CD4-positive, alpha-beta T cell treated with Interferon alpha-2 for 1 hour (primary cell): ENCODE data around the gene ACOT12.
"Not testable (repeated sequence)": the region's sequence is repeated elsewhere in the genome, so short reads cannot be mapped to it uniquely, and the experiment has no call there.

ENCODE experiments used
- DNase-seq, 2 donors: peaks; one replicate each; pipeline ENCODE4 v3.0.0-alpha.2; 2020 to 2022

The ACOT12 gene

GRCh38 chr5:81337803-81338202 is 56.1 kb downstream of the ACOT12 start:
- DNase-seq = no peak

GRCh38 chr5:81336556-81336955 is 57.4 kb downstream of the ACOT12 start:
- no peak for DNase-seq

DNA sequence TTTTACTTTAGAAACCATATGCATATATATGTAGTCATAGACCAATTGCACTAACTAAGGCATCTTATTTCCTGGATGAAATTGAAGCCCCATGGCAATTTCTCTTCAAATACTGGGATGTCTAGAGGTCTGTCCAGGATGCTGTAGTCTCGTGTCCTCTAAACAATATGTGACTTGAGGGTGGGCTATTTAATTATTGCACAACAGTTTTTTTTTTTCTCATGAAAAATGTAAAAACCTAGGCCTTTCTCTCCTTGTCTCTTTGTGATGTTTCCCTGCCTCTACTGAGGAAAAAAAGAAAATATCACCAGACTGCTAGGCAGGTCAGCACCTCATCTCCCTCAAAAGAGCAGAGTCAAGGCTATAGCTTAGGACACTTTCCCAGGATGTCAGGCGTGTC is 58.0 kb downstream of the ACOT12 start:
- DNase-seq = no peak

GRCh38 chr5:81334304-81335061 is 59.5 kb downstream of the ACOT12 start:
- no peak for DNase-seq

DNA sequence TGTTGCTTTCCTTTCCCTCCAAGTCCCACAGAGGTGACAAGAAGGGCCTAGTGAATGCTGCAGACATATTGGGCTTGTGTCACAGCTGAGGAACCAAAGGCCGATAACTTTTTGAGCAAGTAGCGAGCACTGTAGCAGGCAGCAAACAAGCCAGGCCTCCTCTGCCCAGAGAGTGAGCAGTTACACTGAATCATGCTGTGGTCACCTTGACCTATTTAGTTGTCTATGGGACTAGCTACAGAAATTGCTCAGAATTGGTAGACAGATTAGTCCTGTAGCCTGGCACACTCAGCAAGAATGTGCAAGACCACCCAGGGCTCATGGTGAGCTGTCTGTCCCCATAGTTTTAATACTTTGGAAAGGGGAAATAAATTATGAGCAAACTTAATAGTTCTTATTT is 67.4 kb downstream of the ACOT12 start:
- no peak for DNase-seq

- no peak for DNase-seq
Measured at GRCh38 chr5:81317536-81317935, 76.4 kb downstream of the ACOT12 start.

- no peak for DNase-seq
Measured at GRCh38 chr5:81316571-81316970, 77.4 kb downstream of the ACOT12 start.

DNA sequence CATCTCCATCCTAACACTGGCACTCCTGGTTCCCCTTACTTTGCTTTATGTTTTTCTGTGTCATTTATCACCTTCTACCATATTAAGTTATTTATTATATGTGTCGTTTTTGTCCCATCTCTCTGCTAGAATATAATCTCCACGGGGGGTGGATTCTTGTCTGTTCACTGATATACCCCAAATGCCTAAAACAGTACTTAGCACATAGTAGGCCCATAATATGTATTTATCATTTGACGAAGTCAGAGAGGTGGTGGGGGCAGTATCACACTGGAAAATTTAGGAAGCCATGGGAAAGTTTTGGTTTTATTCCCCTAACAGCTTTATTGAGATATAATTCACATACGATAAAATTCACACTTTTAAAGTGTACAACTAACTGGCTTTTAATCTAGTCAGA is 78.1 kb downstream of the ACOT12 start:
- DNase-seq = no peak

- no peak for DNase-seq
Measured at GRCh38 chr5:81315336-81315735, 78.6 kb downstream of the ACOT12 start.

- DNase-seq = no peak
Measured at GRCh38 chr5:81314581-81314980, 79.4 kb downstream of the ACOT12 start.

DNA sequence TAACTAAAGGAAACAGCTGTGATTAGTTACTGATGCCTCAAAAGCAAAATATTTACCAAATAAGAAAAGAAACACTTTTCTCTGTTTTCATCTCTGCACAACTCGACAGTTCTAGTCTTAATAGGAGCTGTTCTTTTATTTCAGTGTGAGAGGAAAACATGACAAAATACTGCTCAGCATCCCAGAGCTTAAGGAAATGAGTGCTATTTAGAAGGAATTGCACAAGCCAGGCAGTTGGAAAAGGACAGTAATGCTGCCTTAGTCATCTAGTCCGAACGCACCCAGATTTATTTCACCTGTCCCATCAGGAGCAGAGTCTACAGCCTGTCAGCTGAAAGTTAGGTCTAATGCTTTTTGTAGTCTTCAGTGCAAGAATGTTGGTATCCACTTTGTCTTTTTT is 80.2 kb downstream of the ACOT12 start:
- no peak for DNase-seq

- DNase-seq = no peak
Measured at GRCh38 chr5:81313278-81313677, 80.7 kb downstream of the ACOT12 start.

DNA sequence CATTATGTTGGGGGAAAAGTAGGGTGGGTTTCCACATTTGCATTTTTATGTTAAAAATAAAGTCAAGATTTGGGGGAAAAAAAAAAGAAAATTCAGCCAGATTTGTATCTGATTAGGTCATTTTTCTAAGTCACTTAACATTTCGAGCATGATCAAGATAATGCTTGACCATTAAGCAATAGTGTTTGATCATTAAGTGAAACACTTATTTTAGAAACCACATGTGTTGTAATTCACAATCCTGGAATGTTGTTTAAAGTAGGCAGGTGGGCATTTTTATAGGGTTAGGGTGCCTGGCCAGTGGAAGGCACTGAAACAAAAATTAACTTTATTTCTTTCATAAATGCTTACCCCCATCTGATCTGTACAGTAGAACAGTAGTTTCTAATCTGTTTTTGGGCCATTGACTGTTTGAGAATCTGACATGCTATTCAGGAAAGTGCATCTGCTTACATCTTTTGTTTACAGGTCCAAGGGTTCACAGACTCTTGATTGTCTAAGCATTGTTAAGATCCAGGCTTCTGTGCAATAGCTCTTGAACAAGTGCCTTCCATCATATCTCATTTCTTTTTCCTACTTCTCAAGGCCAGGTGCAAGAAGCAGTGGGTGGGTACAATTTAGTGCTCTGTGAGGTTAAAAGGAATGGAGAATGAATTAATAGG is 83.4 kb downstream of the ACOT12 start:
- DNase-seq = no peak

DNA sequence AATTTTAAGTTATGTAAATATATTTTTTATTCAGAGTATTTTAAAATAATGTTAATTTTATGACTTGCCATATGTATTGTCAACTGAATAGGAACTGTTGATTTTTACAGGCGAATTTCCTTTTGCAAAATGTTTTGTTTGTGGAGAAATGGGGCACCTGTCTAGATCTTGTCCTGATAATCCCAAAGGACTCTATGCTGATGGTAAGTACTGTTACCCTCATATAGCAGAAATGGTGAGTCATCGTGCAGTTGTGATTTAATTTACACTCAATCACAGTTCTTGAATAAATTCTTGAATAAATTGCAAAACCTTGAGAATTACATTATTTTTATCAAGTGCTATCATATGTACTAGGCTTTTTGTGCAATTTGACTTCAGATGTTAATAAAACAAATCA is 85.1 kb downstream of the ACOT12 start:
- DNase-seq = no peak

- DNase-seq = no peak
Measured at GRCh38 chr5:81305785-81306184, 88.1 kb downstream of the ACOT12 start.

DNA sequence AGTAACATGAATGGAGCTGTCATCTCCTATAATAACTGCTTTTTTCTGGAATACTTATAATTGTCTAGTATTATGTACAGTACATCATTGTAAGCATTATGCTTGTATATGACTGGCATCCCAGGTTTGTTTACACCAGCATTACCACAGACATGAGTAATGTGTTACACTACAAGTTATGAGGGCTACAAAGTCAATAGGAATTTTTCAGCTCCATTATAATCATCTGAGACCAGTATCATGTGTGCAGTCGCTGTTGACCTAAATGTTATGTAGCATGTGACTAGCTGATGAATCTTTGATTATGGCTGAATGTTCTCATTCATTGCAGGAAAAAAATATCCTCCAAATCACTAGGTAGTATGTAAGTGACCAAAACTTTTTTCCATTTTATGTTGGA is 90.4 kb downstream of the ACOT12 start:
- DNase-seq = no peak

DNA sequence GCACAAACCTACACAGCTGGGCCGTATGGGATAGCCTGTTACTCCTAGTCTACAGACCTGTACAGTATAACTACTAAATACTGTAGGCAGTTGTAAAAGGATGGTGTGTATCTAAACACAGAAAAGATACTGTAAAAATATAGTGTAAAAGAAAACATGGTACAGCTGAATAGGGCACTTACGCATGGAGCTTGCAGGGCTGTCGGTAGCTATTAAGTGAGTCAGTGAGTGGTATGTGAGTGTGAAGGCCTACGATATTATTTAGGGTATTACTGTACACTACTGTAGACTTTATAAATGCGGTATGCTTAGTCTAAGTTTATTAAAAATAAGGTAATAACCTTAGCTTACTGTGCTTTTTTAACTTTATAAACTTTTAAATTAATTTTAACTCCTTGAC is 91.3 kb downstream of the ACOT12 start:
- DNase-seq = no peak

DNA sequence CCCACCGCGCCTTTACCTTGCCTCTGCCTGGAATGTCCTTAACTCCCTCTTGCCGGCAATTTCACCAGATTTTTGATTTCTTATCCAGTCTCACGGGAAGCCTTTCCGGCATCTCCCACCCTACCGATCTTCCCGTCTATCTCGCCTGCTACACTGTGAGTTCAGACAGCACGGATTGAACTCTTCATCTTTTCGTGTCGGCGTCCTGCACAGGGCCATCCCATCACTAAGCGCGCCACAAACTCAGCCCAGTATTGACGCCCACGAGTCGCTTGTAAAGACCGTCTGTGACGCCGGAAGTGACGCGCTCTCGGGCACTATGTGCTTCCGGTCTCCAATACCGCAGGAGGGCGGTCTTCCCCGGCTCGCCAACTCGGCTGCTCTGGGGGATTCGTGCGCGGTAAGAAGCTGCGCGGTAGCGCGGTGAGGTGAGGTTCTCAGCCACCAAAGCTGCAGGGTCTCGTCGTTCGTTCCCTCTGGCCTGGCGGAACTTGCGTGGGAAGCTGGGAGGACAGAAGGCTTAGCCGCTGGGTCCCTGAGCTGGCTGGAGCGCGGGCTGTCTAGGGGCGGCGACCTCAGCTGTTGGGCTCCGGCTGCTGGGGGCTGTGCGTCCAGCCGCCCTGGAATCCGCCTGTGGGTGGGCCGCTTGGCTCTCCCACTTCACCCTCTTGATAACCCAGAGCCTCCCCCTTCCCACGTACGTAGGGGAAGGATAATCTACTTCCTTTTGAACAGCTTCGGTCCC is 92.5 kb downstream of the ACOT12 start, which contains the start of gene ZCCHC9:
TSS of gene ZCCHC9 (plus strand) at position 317 of the 745 bp plus-strand sequence. CDS start 3,171 bp downstream, outside the sequence.
- peak; percentile 94 to 95 for DNase-seq

DNA sequence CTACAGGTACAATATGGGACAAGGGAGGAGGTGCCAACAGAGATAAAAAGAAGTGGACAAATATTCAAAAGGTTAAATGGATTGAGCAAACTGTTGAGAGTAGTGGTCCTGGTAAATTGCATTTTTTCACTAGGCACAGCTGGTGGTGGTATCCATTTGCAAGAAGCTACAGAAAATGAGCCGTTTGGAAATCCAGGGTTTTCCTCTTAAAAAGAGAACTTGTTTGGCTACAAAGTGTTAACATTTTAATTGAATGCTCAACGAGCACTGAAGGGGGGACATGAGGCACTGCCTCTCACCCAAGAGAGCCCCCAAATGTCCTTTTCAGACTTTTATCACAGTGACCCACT is 93.0 kb downstream of the ACOT12 start:
- no peak for DNase-seq

DNA sequence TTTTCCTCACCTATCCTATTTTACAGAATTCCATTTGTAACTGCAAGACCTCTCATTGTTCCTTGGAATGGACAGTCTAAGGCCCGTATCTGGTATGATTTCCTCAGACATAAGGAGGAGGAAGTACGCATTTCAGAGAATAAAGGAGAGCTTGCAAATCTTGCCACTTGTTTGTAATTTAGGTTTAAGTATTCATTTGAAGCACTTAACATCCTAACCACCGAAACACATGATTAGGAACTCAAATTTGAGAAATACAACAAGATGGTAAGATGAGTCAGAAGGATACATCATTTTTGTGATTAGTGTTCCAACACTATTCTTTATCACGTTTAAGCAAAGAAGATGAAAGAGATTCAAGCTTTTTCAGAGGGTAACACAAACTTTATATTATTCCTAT is 96.4 kb downstream of the ACOT12 start:
- no peak for DNase-seq

GRCh38 chr5:81294021-81294420 is 99.9 kb downstream of the ACOT12 start:
- not testable (repeated sequence) for DNase-seq

DNA sequence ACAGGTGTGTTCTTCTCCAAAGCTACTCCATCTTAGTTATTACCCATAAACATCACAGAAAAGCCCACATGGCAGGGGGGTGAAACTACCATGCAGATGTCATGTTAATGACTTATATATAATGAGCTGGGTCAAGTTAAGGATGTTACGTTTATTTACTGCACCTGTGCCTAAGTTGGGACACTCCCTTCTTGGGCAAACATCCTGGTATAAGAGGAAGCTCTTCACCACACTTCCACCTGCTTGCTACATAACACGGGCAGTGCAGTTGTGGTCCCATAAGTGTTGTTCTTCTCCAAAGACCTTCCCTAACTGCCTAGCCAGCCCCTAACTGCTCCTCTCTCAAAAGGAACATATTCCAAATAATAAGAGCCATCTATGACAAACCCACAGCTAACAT is 101.8 kb downstream of the ACOT12 start:
- DNase-seq = no peak

- DNase-seq = no peak
Measured at GRCh38 chr5:81290146-81290545, 103.8 kb downstream of the ACOT12 start.

DNA sequence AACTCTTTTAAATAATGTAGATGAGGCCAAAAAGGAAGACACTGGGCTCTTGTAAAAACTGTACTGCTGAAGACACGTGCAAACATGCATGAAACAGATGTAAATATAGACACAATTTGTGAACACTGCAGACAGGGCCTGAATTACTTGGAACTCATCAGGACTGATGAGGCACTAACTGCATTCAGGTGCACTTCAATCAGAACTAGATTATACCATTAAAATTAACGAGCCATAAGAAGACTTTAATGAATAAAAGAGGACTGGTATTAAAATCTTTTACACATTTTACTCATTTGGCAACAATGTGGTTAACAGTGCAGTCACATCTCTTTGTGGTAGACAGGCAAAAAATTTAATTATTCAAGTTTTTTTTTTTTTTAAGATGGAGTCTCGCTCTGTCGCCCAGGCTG is 105.9 kb downstream of the ACOT12 start:
- DNase-seq = no peak
